GM21390 (cell line): ENCODE measurements around the gene SRC.

ENCODE experiments used
- ATAC-seq: cut with Tn5 transposase; IDR thresholded peaks from one replicate; pipeline ENCODE4 v1.9.1; 2021; ENCODE audit not compliant: unreplicated experiment

The SRC gene

GRCh38 chr20:37423545-37423944 is 77.6 kb downstream of the SRC start:
- no peak for ATAC-seq

- no peak for ATAC-seq
Measured at GRCh38 chr20:37424062-37424851, 78.3 kb downstream of the SRC start.

DNA sequence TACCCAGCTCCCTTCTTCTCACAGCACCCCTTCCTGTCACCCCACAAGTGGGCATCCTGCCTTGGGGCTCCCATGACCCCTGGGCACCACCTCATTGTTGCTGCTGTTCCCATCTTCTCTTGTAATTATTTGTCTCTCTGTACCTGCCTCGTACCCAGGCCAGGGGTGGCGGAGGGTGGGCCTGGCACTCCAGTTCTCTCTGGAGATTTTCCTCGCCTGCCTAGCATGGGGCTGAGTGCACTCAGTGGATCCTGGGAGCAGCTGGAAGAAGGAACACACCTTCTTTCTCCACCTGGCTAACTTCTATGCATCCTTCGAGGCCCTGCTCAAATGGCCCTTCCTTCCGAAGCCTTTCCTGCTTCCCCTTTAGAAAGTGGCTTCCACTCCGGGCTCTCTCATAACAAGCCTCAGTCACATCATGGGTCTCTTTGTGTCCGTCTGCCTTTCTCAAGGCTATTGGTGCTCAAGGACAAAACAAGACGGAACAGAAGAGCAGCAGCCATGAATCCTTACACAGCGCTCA is 79.2 kb downstream of the SRC start:
- no peak for ATAC-seq

DNA sequence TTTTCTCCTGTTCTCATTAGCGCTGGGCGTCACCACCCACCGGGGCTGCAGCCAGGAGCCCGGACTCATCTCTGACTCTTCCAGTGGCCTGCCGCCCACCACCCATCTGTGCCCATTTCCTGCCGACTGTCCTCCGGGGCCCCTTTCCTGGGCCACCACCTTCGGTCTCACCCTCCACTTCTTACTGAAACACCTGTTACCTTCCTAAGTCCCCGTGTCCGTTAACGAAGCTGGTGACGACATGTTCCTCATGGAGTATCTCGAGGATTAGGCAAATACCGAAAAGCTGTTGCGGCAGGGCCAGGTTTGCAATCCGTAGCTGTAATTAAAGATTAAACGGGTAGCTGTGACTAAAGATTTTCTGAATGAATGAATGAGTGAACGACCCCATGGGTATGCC is 80.2 kb downstream of the SRC start:
- no peak for ATAC-seq

- ATAC-seq = no peak
Measured at GRCh38 chr20:37426978-37427377, 81.0 kb downstream of the SRC start.

DNA sequence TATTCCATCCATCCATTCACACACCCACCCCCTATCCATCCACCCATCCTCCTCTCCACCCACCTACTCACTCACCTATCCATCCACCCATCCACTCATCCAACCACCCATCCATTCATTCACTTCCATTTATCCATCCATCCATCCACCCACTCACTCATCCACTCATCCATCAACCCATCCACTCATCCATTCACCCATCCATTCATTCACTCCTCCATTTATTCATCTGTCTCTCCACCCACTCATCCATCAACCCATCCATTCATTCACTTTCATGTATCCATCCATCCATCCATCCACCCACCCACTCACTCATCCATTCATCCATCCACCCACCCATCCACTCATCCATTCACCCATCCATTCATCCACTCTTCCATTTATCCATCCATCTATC is 84.1 kb downstream of the SRC start:
- ATAC-seq = no peak

DNA sequence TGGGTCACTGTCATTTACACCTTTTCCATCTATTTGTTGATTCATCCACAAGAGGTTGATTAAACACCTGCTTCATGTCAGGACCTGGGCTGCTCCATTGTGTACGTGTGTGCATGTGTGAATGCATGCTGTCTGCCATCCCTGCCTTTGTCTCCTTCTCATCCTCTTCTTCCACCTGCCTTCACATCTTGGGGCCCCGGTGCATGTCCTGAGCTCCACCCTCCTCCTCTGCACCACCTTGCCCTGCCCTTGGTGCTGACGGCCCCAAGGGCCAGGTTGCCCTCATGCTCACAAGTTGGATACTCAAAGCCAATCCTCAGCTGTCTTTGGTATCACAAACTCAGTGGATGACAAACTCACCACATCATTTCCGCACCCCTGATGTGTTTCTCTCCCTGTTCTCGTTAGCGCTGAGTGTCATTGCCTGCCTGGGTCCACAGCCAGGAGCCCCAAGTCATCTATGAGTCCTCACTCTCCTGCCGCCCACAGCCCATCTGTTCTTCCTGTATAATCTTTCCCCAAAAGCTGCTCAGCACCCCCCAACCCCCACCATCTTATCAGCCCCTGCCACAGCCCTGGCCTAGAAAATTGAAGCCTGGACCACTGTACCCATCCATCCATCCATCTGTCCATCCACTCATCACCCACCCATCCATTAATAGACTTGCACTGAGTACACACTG is 85.0 kb downstream of the SRC start:
- ATAC-seq = no peak

- no peak for ATAC-seq
Measured at GRCh38 chr20:37431786-37432185, 85.8 kb downstream of the SRC start.

- ATAC-seq = no peak
Measured at GRCh38 chr20:37432606-37433005, 86.7 kb downstream of the SRC start.

GRCh38 chr20:37435607-37436006 is 89.7 kb downstream of the SRC start:
- ATAC-seq = no peak

DNA sequence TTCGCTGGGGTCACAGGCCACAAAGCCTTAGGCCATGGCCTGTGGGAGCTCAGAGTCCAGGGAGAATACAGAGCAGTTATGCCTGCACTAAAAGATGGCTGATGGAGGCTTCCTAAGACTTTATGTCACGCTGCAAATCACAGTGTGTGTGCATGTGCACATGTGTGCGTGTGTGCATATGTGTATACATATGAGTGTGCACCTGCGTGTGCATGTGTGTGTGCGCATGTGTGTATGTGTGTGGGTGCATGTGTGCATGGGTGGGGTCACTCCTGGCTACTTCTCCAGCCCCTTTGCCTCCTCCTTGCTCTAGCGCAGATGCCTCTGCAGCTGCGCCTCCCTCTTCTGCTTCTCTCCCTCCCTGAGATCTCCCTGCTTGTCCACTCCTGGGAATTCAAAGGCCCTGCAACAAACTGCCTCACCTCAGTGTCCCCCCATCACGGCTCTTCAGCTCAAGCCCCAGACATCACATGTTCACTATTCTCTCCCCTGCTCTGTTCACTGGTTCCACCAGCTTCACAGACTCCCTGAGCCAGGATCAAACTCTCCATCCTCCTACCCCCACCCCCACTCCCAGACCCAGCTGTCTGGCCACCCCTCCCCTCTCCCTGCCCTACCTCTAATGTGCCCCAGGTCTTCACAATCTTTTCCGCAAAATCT is 90.7 kb downstream of the SRC start:
- ATAC-seq = no peak

DNA sequence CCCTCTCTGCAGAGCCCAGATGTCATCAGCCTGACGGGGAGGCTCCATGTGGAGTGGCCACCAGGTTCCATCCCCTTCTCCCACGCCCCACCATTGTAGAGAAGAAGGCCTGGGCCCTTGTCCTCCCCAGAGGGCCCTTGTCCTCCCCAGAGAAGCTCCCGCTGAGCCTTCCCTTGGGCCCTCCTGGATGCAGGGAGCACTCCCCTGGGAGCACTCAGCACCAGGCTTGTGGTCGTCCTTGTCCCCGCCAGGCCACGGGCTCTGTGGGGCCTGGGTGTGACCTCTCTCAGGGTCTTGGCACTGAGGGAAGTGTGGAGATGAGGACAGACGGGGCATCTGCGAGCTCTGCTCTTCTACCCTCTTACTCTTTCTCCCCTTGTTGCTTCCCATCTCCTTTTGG is 91.7 kb downstream of the SRC start:
- no peak for ATAC-seq

GRCh38 chr20:37438464-37439222 is 92.7 kb downstream of the SRC start:
- ATAC-seq = no peak

DNA sequence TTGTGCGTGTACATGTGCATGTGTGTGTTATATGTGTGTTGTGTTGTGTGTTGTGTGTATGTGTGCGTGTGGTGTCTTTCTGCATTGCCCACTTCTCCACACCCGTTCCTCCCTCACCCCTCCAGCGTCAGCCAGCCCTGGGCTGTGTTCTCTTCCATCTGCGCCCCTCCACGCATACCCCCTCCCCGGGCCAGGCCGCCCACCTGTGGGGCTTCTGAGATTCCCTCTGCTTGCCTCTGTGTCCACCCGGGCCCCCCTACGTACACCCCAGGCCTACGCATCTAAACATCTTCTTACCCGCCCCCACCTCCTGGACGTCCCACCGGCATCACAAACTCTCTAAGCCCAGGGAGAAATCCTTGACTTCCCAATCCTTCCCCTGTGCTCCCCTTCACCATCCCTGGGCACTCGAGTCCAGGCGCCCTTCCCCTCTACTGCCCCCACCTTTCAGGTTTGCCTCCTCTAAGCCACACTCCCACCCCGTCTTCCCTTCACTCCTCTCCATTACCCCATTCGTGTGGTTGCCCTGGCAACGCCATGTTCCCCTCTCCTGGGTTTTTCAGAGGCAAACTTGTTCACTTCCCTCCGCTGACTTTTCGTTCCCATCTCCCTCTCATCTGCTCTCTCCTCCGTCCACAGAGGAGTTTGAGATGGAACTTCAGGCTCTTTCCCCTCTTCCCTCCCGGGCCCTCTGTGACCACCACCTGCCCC is 93.4 kb downstream of the SRC start:
- ATAC-seq = no peak

DNA sequence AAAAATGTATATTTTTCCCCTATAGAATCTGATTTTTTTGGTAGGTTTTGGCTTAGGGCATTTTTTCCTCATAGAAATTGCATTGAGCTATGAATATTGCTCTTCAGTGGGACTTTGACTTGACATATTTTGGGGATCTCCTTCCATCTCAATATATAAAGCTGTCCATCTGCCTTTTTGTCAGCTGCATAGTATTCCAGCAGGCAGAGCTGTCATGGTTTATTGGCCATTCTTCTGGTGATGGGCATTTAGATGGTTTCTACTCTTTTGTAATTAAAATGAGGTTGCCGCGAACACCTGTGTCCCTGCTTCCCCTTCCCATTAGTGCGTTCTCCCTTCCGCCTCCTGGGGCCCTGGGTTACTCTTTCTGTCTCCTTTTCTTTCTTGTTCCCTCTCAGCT is 95.1 kb downstream of the SRC start:
- no peak for ATAC-seq

- no peak for ATAC-seq
Measured at GRCh38 chr20:37442547-37442946, 96.6 kb downstream of the SRC start.

- ATAC-seq = no peak
Measured at GRCh38 chr20:37442986-37443385, 97.0 kb downstream of the SRC start.

DNA sequence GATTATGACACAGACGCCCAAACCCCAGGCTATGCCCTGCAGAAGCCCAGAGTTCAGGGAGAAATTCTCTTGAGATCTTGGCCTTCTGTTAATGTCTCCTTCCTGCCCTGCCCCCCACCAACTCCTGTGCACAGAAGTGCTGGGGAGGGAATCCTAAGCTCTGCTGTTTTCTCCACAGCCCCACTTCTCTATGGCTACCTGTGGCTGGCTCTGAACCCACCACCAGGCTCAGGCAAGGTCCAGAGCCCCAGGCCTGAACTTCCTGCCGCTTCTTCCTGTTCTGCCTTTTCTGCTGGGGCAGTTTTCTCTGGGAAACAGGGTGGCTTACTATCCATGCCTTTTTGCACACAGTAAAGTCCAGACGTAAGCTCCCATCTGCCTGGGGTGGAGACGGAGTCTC is 97.7 kb downstream of the SRC start:
- no peak for ATAC-seq

DNA sequence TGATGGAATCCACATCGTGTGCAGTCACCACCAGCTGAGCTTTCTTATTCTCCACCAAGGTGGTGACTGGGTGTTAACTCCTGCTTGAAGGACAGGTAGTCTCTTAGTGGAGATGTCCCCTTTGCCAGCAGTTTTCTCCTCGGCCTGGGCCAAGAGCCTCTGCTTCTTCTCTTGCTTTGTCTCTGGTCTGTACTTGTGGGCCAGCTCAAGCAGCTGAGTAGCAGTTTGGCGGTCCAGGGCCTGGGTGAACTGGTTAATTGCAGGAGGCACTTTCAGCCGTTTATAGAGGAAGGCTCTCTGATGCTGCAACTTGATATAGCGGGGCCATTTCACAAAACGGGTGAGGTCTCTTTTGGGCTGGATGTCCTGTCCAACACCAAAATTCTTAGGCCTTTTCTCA is 99.1 kb downstream of the SRC start:
- no peak for ATAC-seq

DNA sequence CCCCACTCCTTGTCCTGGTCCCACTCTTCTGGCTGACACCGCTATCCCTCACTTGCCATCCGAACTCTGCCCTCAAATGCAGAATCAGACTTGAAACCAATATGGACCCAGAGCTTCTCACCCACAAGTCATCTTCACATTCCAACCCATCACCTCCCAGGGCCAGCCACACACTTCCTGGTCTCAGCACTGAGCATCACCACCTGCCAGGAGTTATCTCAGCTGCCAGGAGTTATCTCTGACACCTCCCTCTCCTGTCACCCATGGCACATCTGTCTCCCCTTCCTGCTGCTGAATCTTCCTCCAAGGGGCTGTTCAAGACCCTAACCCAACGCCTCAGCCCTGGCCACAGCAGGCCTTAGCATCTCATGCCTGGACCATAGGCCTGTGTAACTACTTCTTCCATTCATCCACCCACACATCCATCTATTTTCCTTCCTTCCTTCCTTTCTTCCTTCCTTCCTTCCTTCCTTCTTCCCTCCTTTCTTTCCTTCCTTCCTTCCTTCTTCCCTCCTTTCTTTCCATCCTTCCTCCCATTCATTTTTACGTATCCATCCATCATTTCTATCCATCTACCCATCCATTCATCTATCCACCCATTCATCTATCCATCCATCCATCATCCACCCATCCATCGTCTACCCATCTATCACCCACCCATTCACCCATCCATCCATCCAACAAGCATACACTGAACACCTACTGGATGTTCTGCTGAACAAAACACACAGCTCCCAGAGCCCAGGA is 100.5 kb downstream of the SRC start:
- ATAC-seq = no peak
